NB4 (cell line): ENCODE measurements around the gene SNAP29.

Experiments
- MAX ChIP-seq: IDR thresholded peaks from 2 replicates; pipeline ENCODE4 v1.6.1; 2011; ENCODE audit warnings: low read depth, low read length
- TF ChIP-seq, protein P1 (sequence below): IDR thresholded peaks from one replicate; pipeline ENCODE4 v1.5.1; 2012; ENCODE audit warnings: low read depth, low read length

GRCh38 chr22:20919718-20920117 is 60.9 kb downstream of the SNAP29 start:
- TF ChIP-seq, protein P1, sequence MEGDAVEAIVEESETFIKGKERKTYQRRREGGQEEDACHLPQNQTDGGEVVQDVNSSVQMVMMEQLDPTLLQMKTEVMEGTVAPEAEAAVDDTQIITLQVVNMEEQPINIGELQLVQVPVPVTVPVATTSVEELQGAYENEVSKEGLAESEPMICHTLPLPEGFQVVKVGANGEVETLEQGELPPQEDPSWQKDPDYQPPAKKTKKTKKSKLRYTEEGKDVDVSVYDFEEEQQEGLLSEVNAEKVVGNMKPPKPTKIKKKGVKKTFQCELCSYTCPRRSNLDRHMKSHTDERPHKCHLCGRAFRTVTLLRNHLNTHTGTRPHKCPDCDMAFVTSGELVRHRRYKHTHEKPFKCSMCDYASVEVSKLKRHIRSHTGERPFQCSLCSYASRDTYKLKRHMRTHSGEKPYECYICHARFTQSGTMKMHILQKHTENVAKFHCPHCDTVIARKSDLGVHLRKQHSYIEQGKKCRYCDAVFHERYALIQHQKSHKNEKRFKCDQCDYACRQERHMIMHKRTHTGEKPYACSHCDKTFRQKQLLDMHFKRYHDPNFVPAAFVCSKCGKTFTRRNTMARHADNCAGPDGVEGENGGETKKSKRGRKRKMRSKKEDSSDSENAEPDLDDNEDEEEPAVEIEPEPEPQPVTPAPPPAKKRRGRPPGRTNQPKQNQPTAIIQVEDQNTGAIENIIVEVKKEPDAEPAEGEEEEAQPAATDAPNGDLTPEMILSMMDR, result no peak
- no peak for TF ChIP-seq MAX
